ENCODE data around the gene KLF13.

Gene KLF13

GRCh38 chr15:31362886-31363285 lies 36.3 kb downstream of the KLF13 start:
- no peak for DNase-seq (ENCODE audit: low spot score)

- DNase-seq (ENCODE audit: low spot score): no peak
These were observed 37.8 kb downstream of the KLF13 start for GRCh38 chr15:31364301-31365031.

DNA sequence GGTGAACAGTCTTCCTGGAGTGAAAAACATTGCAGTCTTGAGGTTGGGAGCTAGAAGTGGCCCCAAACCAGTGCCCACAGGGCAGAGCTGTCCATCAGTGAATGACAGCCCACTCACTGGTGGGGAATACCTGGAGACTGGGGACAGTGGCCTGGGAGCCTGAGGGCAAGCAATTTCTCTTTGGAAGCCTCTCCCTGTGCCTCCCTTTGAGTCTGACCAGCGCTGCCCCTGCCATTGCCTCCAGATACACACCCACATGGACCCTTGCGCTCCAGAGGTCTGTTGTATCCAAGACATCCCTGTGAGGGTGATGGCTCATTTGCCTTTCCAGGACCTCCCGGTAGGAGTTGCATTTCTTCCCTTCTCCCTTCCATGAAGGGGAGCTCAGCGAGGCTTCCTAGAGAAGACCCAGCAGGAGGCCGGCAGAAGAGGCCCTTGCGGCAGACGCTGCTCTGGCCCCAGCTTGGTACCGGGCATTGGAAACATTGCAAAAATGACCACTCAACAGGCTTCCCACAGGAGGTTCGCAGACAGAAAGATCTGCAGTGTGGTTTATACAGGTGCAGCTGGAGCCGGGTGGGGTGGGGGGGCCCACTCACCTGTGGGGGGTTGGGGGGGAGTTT lies 38.5 kb downstream of the KLF13 start:
- no peak for DNase-seq (ENCODE audit: low spot score)

DNA sequence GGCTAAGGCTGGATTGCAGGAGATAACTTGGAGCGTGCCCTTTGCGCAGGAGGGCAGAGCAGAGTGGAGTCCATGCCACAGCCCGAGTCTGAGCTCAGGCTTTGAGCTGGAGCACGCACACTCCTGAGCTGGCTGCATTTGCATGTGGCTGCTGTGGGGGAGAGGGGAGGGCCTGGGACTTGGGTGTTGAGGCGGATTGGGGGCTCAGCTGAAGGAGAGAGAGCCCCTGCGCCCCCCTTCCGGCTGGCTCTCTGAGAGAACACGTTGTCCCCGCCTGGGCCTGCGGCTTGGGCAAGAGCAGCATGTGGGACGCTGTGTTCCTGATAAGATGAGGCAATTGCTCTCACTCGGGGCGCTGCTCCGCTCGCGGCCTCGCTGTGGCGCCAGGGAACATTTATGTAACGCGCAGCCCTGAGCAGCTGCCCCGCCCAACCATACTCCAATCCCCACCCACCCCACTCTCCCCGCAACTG lies 39.1 kb downstream of the KLF13 start:
- DNase-seq (ENCODE audit: low spot score): peak; percentile 93

DNA sequence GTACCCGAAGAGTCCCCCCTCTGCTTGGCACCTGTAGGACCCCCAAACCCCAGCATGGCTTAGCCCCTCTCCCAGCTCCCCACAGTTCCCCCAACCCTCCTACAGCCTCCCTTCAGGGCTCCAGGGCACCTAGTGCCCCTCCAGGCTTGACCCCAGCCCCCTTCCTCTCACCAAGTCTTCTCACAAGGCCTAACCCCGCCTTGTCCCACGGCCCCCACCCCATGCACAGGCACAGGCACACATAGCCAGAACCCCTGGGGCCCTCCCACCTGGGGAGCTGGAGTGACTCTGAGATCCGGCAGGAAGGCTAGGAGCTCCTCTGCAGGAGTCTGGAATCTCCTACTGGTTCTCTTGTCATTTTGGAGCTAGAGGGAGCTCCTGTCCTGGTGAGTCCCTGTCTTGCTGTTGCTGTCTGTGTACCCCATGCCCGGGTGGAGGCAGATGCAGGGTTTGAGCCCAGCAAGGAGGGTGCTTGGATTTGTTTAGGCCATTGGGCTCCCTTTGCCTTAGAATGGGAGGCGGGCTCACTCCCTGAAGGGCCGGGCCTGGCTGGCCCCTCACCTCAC lies 39.6 kb downstream of the KLF13 start:
- peak; percentile 24 for DNase-seq (ENCODE audit: low spot score)

DNA sequence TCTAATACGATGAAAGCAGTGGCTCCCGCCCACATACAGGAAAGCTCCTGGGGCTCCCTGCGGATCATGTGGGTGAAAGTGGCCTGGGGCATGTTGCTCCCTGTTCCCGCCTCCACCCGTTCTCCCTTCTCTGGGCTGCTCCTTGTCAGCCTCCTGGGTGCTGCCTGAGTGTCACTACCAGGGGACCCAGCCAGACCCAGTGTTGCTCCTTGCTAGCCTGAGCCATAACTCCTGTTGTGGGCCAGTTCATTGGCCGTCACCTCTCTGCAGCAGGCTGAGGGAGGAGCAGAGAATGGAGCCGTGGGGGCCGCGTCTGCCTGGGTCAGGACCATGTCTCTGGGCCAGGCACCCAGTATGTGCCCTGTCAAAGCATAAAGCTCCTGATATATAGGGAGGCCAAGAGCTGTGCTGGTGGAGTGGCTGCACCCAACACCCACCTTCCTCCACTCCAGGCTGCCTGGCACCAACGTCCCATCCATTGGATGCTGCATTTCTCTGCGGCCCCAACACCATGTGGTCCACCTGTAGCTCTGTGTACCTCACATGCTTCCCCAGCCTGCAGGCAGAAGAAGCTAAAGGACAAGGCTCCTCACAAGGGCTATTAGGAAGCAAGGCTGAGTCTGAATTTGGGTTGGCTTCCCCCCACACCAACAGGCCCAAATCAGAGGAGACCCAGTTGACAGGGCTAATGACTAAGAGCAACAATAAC lies 40.5 kb downstream of the KLF13 start:
- no peak for DNase-seq (ENCODE audit: low spot score)

GRCh38 chr15:31367730-31368344 lies 41.2 kb downstream of the KLF13 start:
- DNase-seq (ENCODE audit: low spot score): no peak

- no peak for DNase-seq (ENCODE audit: low spot score)
These were observed 43.1 kb downstream of the KLF13 start for GRCh38 chr15:31369727-31370126.

GRCh38 chr15:31371520-31372240 lies 45.0 kb downstream of the KLF13 start:
- DNase-seq (ENCODE audit: low spot score): no peak

DNA sequence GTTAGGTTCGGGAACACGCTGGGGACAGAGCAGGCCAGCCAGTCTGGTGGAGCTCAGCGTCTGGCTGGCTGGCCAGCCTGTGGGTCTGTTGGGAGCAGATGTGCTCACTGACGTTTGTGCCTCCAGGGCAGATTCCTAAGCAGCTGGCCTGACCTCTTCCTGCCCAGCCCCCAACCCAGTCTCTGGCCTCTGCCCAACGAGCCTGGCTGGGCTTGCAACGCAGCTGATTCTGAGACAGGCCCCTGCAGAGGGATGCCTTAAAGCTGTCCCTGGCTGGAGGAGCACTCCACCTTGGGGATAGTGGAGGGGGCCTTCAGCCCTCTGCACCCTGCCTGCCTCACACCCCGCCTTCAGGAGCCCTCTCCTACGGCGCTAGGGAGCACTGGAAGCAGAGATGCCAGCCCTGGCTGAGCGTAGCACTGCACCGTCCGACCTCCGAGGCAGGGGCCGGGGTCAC lies 46.0 kb downstream of the KLF13 start:
- peak; percentile 69 for DNase-seq (ENCODE audit: low spot score)

DNA sequence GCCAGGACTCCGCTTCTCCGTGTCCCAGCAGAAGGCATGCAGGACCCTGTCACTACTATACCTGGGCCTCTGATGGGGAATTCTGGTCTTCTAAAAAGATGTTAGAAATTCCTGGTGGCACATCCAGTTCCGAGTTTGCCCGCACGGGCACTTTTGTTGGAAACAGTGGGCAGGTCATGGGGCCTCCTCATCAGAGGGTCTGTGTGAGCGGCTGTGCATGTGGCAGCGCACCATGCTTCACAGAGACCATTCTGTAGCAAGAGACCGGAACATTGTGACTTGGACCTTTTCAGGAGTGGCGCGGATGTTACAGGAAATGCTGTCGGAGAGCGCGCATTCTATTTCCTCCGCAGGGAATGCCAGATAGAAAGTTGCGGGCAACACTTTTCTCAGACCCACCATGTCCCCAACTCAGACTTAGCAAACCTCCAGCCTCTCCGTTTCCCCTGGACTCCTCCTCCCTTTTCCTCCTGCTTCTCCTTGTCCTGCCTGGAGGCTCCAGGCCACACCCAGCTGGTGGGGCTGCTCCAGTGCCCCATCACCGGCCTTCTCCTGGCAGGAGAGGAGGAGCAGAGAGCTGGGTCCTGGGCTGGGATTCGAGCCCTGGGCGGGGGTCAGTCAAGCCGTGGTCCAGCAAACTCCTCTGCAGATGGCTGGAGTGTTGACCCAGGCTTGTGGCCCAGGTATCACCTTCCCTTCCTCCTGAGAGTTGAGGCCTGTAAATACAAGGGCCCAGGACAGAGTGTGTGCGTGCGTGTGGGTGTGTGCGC lies 46.6 kb downstream of the KLF13 start:
- DNase-seq (ENCODE audit: low spot score): no peak

- DNase-seq (ENCODE audit: low spot score): no peak
These were observed 47.3 kb downstream of the KLF13 start for GRCh38 chr15:31373970-31374369.

DNA sequence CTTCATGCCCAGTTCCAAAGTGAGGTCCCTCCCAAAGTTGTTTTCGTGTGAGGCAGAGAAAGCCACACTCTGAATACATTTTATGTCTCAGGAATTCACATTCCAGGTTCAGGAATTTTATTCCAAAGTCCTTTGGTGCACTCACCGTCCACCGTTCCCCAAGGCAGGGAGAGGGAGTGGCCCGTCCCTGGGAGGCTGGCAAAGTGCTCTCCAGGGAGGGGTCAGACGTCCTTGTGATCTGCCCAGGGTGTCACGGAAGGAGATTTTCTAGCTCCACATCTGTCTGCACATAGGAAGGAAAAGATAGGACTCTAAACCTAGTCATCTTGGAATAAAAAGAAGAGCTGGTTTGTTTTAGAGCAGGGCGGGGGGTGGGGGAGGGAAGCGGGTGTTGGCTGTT lies 47.9 kb downstream of the KLF13 start:
- no peak for DNase-seq (ENCODE audit: low spot score)

- DNase-seq (ENCODE audit: low spot score): no peak
These were observed 48.4 kb downstream of the KLF13 start for GRCh38 chr15:31374986-31375385.

GRCh38 chr15:31375772-31376171 lies 49.1 kb downstream of the KLF13 start:
- no peak for DNase-seq (ENCODE audit: low spot score)

- DNase-seq (ENCODE audit: low spot score): no peak
These were observed 49.9 kb downstream of the KLF13 start for GRCh38 chr15:31376511-31376910.

- no peak for DNase-seq (ENCODE audit: low spot score)
These were observed 50.4 kb downstream of the KLF13 start for GRCh38 chr15:31377030-31377429.

- no peak for DNase-seq (ENCODE audit: low spot score)
These were observed 51.8 kb downstream of the KLF13 start for GRCh38 chr15:31378363-31378903.

- no peak for DNase-seq (ENCODE audit: low spot score)
These were observed 52.4 kb downstream of the KLF13 start for GRCh38 chr15:31379042-31379441.

DNA sequence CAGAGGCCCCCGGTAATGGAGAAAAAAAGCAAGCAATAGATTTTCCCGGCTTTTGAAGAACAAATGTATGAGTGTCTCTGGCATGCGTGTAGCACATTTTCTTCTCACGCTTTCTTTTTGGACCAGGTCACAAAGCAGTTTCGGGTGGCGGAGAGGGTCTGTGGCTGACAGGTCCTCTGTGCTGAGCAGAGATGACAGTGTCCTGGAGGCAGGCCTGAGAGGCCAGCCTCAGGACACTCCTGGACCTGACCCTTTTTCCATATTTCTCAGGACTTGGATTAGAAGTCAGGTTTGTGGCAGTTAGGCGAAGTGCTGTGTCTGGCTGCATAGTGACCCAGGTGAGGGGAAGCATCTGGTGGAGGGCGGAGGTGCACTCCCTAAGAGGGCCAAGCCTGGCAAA lies 52.9 kb downstream of the KLF13 start:
- no peak for DNase-seq (ENCODE audit: low spot score)

Data from GM03348 (cell line).